H9 (cell line): ENCODE data around the gene SMARCC2. TPM values are rescaled to one million over a fixed set of nuclear protein-coding genes. Genes with fewer than 3 reads are reported as not detected.

Experiments used
- DNase-seq: peaks from one replicate; pipeline ENCODE4 v3.0.0-alpha.2; 2017
- H2AFZ ChIP-seq: one replicate; pipeline ENCODE4 v1.6.1; 2013; ENCODE audit warnings: mild to moderate bottlenecking, low read length, control low read depth, moderate library complexity
- H2AK5ac ChIP-seq: 2 replicates; pipeline ENCODE4 v1.6.1; 2013; ENCODE audit warnings: low read length, control low read depth, mixed read lengths; ENCODE audit not compliant: insufficient read length
- H2BK120ac ChIP-seq: one replicate; pipeline ENCODE4 v1.6.1; 2013; ENCODE audit warnings: low read depth, mild to moderate bottlenecking, low read length, control low read depth, inconsistent platforms; ENCODE audit not compliant: poor library complexity, severe bottlenecking
- H2BK12ac ChIP-seq: 2 replicates; pipeline ENCODE4 v1.6.1; 2013; ENCODE audit warnings: low read length, control low read depth, mixed read lengths, low read depth; ENCODE audit not compliant: insufficient read length
- H2BK15ac ChIP-seq: 2 replicates; pipeline ENCODE4 v1.6.1; 2013; ENCODE audit warnings: low read depth, low read length, control low read depth
- H2BK20ac ChIP-seq: one replicate; pipeline ENCODE4 v1.6.1; 2013; ENCODE audit warnings: low read depth, mild to moderate bottlenecking, low read length, control low read depth, inconsistent platforms; ENCODE audit not compliant: poor library complexity, severe bottlenecking
- H2BK5ac ChIP-seq: 2 replicates; pipeline ENCODE4 v1.6.1; 2013; ENCODE audit warnings: low read length, control low read depth, mixed read lengths; ENCODE audit not compliant: insufficient read length
- H3K14ac ChIP-seq: 2 replicates; pipeline ENCODE4 v1.6.1; 2013; ENCODE audit warnings: low read length, control low read depth; ENCODE audit not compliant: insufficient read depth
- H3K18ac ChIP-seq: 2 replicates; pipeline ENCODE4 v1.6.1; 2013; ENCODE audit warnings: low read depth, mild to moderate bottlenecking, mixed read lengths, low read length, control low read depth; ENCODE audit not compliant: insufficient read length
- H3K23ac ChIP-seq: 2 replicates; pipeline ENCODE4 v1.6.1; 2013; ENCODE audit warnings: low read length, control low read depth, mixed read lengths, low read depth; ENCODE audit not compliant: insufficient read length
- H3K23me2 ChIP-seq: 2 replicates; pipeline ENCODE4 v1.6.1; 2013; ENCODE audit warnings: low read depth, mild to moderate bottlenecking, mixed read lengths, low read length, control low read depth; ENCODE audit not compliant: insufficient read length, poor library complexity, severe bottlenecking
- H3K27ac ChIP-seq: 2 replicates; pipeline ENCODE4 v1.5.1; 2013; ENCODE audit warnings: low read length, control low read depth, mixed read lengths, low read depth; ENCODE audit not compliant: insufficient read length
- H3K27me3 ChIP-seq: 2 replicates; pipeline ENCODE4 v1.6.1; 2013; ENCODE audit warnings: low read length, control low read depth, inconsistent platforms; ENCODE audit not compliant: insufficient read depth
- H3K4ac ChIP-seq: 2 replicates; pipeline ENCODE4 v1.6.1; 2013; ENCODE audit warnings: low read depth, mild to moderate bottlenecking, control low read depth, inconsistent platforms, low read length, moderate library complexity
- H3K4me1 ChIP-seq: 2 replicates; pipeline ENCODE4 v1.6.1; 2013; ENCODE audit warnings: low read length, control low read depth, inconsistent platforms; ENCODE audit not compliant: insufficient read depth
- H3K4me2 ChIP-seq: 2 replicates; pipeline ENCODE4 v1.6.1; 2013; ENCODE audit warnings: low read length, control low read depth, mixed read lengths; ENCODE audit not compliant: insufficient read length, insufficient read depth
- H3K56ac ChIP-seq: 2 replicates; pipeline ENCODE4 v1.6.1; 2013; ENCODE audit warnings: low read depth, mild to moderate bottlenecking, mixed read lengths, low read length, control low read depth; ENCODE audit not compliant: insufficient read length
- H3K79me1 ChIP-seq: 2 replicates; pipeline ENCODE4 v1.6.1; 2013; ENCODE audit warnings: low read depth, mild to moderate bottlenecking, moderate library complexity, low read length, control low read depth, inconsistent platforms; ENCODE audit not compliant: insufficient read depth, poor library complexity, severe bottlenecking
- H3K79me2 ChIP-seq: 2 replicates; pipeline ENCODE4 v1.6.1; 2013; ENCODE audit warnings: low read length, control low read depth, inconsistent platforms; ENCODE audit not compliant: insufficient read depth
- H3K9ac ChIP-seq: 2 replicates; pipeline ENCODE4 v1.6.1; 2013; ENCODE audit warnings: low read length, control low read depth, mixed read lengths; ENCODE audit not compliant: insufficient read length; ENCODE audit errors: extremely low read depth
- H3K9me3 ChIP-seq: one replicate; pipeline ENCODE4 v1.6.1; 2013; ENCODE audit warnings: low read depth, low read length, inconsistent platforms; ENCODE audit not compliant: control insufficient read depth
- H3T11ph ChIP-seq: one replicate; pipeline ENCODE4 v1.6.1; 2013; ENCODE audit warnings: mild to moderate bottlenecking, low read length, control low read depth, inconsistent platforms
- H4K20me1 ChIP-seq: one replicate; pipeline ENCODE4 v1.6.1; 2013; ENCODE audit not compliant: control insufficient read depth, insufficient read length, insufficient read depth
- H4K5ac ChIP-seq: 2 replicates; pipeline ENCODE4 v1.6.1; 2013; ENCODE audit warnings: low read depth, mild to moderate bottlenecking, mixed read lengths, low read length, control low read depth; ENCODE audit not compliant: insufficient read length
- H4K8ac ChIP-seq: replicated peaks from 2 replicates; pipeline ENCODE4 v1.6.1; 2013; ENCODE audit warnings: low read length, control low read depth, mixed read lengths, low read depth; ENCODE audit not compliant: insufficient read length
- H4K91ac ChIP-seq: 2 replicates; pipeline ENCODE4 v1.6.1; 2013; ENCODE audit warnings: low read depth, mild to moderate bottlenecking, moderate library complexity, mixed read lengths, low read length, control low read depth; ENCODE audit not compliant: insufficient read length
- H3K27ac Mint-ChIP-seq, 3 experiments: 2 replicates in 2 of 3; 3 replicates in 1 of 3; pipeline ENCODE4 v1.8.0; 2020 to 2021; ENCODE audit warnings: mixed read lengths in 3 of 3, mild to moderate bottlenecking in 1 of 3, moderate library complexity in 1 of 3
- H3K27me3 Mint-ChIP-seq: 2 replicates; pipeline ENCODE4 v1.8.0; 2021; ENCODE audit warnings: low read depth, mild to moderate bottlenecking, moderate library complexity, mixed read lengths
- H3K36me3 Mint-ChIP-seq, 3 experiments: 2 replicates in 2 of 3; 3 replicates in 1 of 3; pipeline ENCODE4 v1.8.0; 2020 to 2021; ENCODE audit warnings: low read depth in 3 of 3, mixed read lengths in 3 of 3; ENCODE audit not compliant: insufficient read depth in 1 of 3
- H3K4me1 Mint-ChIP-seq, 2 experiments: 2 replicates each; pipeline ENCODE4 v1.8.0; 2020; ENCODE audit warnings: mixed read lengths in 2 of 2
- H3K4me3 Mint-ChIP-seq, 2 experiments: 2 replicates in 1 of 2; 3 replicates in 1 of 2; pipeline ENCODE4 v1.8.0; 2020 to 2021; ENCODE audit warnings: mild to moderate bottlenecking in 2 of 2, mixed read lengths in 2 of 2, moderate library complexity in 1 of 2
- H3K9me3 Mint-ChIP-seq, 2 experiments: 2 replicates in 1 of 2; 3 replicates in 1 of 2; pipeline ENCODE4 v1.8.0; 2020; ENCODE audit warnings: mild to moderate bottlenecking in 2 of 2, mixed read lengths in 2 of 2, moderate library complexity in 1 of 2
- WGBS: extraction: QIAGEN DNeasy Blood & Tissue Kit; methylation state at CpG from one replicate; pipeline ENCODE4 v1.1.7; 2013; ENCODE audit warnings: missing lambda C conversion rate, low lambda C conversion rate, mixed read lengths; ENCODE audit not compliant: insufficient read length; ENCODE audit errors: extremely low coverage; 5-methylcytosine and 5-hydroxymethylcytosine counted together
- total RNA-seq: library from RNA; stranded (reverse); gene quantifications from 2 replicates; pipeline ENCODE4 v1.2.1, GENCODE V29; 2021
- TF ChIP-seq, protein P1 (sequence below): fragments of 200-600 bp; sonication (generic); conservative IDR thresholded peaks from 3 replicates; pipeline ENCODE4 v1.8.0; 2021; ENCODE audit warnings: antibody characterized with exemption, mild to moderate bottlenecking

SMARCC2 gene
- total RNA-seq, 1 experiment from 2014 or later = 86.9 TPM

DNA sequence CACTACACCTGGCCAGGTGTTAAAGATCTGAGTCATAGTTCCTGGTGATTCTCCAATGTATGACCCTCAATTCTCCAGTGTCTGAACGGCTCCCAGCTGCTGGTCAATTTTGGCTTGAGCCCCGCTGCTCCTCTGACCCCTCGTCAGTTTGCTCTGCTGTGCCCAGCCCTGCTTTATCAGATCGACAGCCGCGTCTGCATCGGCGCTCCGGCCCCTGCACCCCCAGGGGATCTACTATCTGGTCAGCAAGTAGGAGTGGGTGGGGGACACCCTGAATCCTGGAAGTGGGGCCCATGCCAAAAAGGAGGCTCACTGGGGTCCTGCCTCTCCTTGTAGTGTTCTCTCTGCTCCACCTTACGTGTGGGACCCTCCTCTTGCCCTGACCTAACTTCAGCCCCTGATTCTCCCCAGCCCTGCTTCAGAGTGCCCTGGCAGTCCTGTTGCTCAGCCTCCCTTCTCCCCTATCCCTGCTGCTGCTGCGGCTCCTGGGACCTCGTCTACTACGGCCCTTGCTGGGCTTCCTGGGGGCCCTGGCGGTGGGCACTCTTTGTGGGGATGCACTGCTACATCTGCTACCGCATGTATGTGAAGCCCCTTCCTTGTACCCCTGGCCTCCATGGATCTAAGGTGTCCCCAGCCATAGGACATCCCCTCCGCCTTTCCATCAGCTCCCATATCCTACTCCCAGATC lies 45.6 kb upstream of the SMARCC2 start:
- H3T11ph ChIP-seq = no peak overlapping the region
- H2BK20ac ChIP-seq = no peak overlapping the region
- no peak overlapping the region for H2BK120ac ChIP-seq
- H3K79me1 ChIP-seq = no peaks in the 10 kb centered on the region
- H2BK12ac ChIP-seq = no peak overlapping the region
- H3K18ac ChIP-seq = no peak overlapping the region
- no peak overlapping the region for H3K23ac ChIP-seq
- H3K23me2 ChIP-seq = no peaks in the 10 kb centered on the region
- no peaks in the 10 kb centered on the region for H3K79me2 ChIP-seq
- H2BK15ac ChIP-seq = no peak overlapping the region
- H3K27me3 Mint-ChIP-seq = peaks cover 13% of the 10 kb centered on the region
- no peak overlapping the region for H3K4ac ChIP-seq
- H2AK5ac ChIP-seq = no peak overlapping the region
- DNase-seq = no peak
- no peaks in the 10 kb centered on the region for H4K20me1 ChIP-seq
- no peak overlapping the region for H2AFZ ChIP-seq
- H3K4me1 Mint-ChIP-seq = peaks cover 11 to 21% of the 10 kb centered on the region in 2 experiments; a peak in 3 of 4 replicates
- no peak overlapping the region for H3K4me2 ChIP-seq
- no peak overlapping the region for H3K4me3 Mint-ChIP-seq
- H3K27ac Mint-ChIP-seq = peak overlapping the region; percentile 34 to 74 (median 59); a peak in 3 of 7 replicates
- H3K36me3 Mint-ChIP-seq = peaks cover 3 to 11% (median 9%) of the 10 kb centered on the region in 3 experiments; a peak in 5 of 7 replicates
- H3K9me3 ChIP-seq = no peaks in the 10 kb centered on the region
- H3K27ac ChIP-seq = no peak overlapping the region
- WGBS = no CpG with 5 or more reads among the region's 16 CpGs
- H4K8ac ChIP-seq = no peak overlapping the region
- H3K56ac ChIP-seq = no peak overlapping the region
- H4K91ac ChIP-seq = no peak overlapping the region
- H2BK5ac ChIP-seq = no peak overlapping the region
- no peaks in the 10 kb centered on the region for H3K9me3 Mint-ChIP-seq
- H3K14ac ChIP-seq = no peak overlapping the region
- no peak overlapping the region for H3K9ac ChIP-seq
- no peaks in the 10 kb centered on the region for H3K4me1 ChIP-seq
- no peak overlapping the region for H4K5ac ChIP-seq
- H3K27me3 ChIP-seq = no peaks in the 10 kb centered on the region
- TF ChIP-seq, protein P1, sequence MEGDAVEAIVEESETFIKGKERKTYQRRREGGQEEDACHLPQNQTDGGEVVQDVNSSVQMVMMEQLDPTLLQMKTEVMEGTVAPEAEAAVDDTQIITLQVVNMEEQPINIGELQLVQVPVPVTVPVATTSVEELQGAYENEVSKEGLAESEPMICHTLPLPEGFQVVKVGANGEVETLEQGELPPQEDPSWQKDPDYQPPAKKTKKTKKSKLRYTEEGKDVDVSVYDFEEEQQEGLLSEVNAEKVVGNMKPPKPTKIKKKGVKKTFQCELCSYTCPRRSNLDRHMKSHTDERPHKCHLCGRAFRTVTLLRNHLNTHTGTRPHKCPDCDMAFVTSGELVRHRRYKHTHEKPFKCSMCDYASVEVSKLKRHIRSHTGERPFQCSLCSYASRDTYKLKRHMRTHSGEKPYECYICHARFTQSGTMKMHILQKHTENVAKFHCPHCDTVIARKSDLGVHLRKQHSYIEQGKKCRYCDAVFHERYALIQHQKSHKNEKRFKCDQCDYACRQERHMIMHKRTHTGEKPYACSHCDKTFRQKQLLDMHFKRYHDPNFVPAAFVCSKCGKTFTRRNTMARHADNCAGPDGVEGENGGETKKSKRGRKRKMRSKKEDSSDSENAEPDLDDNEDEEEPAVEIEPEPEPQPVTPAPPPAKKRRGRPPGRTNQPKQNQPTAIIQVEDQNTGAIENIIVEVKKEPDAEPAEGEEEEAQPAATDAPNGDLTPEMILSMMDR = no peak
